C4-2B (cell line): ENCODE data around the gene AGO4.

Source experiments
- H3K27ac ChIP-seq: fragments of 450-650 bp; 2 replicates; pipeline ENCODE4 v1.5.1; 2017
- ZFX ChIP-seq: fragments of 450-650 bp; IDR thresholded peaks from 2 replicates; pipeline ENCODE4 v1.6.1; 2017
- TF ChIP-seq, protein P1 (sequence below): fragments of 450-650 bp; conservative IDR thresholded peaks from 2 replicates; pipeline ENCODE4 v1.5.1; 2017; ENCODE audit warnings: mild to moderate bottlenecking

AGO4 gene

DNA sequence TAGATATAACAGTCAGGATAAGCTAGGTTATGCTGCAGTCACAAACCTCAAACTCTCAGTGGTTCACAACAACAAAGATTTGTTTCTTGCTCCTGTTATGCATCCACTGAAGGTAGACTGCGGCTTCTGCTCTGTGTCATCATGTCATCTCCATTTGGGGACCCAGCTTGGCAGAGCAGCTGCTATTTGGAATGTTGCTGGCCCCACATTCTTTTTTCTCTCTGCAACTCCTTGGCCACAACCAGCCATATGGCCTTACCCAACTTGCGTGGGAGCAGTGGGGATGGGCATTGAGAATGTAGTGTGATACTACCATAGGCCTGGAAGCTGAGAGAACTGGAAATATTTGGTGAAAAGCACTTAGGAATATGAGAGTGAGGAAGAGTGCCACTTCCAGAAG is 26.4 kb downstream of the AGO4 start:
- H3K27ac ChIP-seq, result no peak overlapping the region
- TF ChIP-seq, protein P1, sequence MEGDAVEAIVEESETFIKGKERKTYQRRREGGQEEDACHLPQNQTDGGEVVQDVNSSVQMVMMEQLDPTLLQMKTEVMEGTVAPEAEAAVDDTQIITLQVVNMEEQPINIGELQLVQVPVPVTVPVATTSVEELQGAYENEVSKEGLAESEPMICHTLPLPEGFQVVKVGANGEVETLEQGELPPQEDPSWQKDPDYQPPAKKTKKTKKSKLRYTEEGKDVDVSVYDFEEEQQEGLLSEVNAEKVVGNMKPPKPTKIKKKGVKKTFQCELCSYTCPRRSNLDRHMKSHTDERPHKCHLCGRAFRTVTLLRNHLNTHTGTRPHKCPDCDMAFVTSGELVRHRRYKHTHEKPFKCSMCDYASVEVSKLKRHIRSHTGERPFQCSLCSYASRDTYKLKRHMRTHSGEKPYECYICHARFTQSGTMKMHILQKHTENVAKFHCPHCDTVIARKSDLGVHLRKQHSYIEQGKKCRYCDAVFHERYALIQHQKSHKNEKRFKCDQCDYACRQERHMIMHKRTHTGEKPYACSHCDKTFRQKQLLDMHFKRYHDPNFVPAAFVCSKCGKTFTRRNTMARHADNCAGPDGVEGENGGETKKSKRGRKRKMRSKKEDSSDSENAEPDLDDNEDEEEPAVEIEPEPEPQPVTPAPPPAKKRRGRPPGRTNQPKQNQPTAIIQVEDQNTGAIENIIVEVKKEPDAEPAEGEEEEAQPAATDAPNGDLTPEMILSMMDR, result no peak
- TF ChIP-seq ZFX, result no peak

DNA sequence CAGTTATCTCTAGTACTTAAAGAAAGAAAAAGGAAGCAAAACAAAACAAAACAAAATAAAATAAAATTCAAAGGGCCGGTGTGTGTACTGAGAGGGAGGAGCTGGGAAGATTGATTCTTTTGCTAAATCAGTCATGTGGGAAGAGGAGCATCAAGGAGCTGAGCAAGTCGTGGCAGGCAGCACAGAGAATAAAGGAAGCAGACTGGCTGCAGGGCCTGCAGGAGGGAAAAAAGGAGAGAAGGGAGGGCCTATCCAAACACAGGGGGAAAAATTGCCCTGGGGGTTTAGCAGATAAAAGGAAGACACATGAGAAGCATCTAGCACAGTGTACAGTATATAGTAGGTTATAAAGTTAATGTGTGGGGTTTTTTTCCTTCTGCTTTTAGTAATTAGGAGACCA is 27.6 kb downstream of the AGO4 start:
- no peak for TF ChIP-seq ZFX
- TF ChIP-seq, protein P1, result no peak
- no peak overlapping the region for H3K27ac ChIP-seq

DNA sequence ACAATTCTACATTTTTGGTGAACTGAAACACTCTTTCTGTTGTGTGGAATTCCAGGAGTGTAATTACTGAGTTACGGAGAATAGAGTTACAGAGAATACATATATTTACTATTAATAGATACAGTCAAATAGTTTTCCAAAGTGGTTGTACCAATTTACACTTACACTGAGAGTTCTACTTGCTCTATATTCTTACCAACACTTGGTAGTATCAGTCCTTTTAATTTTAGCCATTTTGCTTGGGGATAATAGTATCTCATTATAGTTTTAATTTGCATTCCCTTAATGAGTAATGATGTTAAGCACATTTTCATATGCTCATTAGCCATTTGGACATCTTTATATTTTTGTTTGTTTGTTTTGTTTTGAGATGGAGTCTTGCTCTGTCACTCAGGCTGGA is 28.9 kb downstream of the AGO4 start:
- H3K27ac ChIP-seq, result no peak overlapping the region
- TF ChIP-seq, protein P1, result no peak
- no peak for TF ChIP-seq ZFX

DNA sequence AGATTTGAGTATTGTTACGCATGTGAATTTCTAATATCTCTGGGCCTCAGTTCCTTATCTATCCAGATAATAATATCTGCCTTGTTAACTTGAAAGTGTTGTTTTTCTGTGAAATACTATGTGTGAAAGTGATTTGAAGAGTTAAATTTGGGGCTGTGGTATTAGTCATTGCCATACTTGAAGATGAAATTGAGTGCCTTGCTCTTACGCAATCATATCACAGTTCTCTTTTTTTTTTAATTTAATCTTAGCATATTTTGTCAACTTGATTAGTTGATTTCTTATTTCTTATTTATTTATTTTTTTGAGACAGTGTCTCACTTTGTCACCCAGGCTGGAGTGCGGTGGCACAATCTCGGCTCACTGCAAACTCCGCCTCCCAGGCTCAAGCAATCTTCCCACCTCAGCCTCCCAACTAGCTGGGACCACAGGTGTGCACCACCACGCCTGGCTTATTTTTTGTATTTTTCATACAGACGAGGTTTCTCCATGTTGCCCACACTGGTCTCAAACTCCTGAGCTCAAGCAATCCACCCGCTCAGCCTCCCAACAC is 31.0 kb downstream of the AGO4 start:
- no peak for TF ChIP-seq ZFX
- TF ChIP-seq, protein P1, result no peak
- H3K27ac ChIP-seq, result no peak overlapping the region

DNA sequence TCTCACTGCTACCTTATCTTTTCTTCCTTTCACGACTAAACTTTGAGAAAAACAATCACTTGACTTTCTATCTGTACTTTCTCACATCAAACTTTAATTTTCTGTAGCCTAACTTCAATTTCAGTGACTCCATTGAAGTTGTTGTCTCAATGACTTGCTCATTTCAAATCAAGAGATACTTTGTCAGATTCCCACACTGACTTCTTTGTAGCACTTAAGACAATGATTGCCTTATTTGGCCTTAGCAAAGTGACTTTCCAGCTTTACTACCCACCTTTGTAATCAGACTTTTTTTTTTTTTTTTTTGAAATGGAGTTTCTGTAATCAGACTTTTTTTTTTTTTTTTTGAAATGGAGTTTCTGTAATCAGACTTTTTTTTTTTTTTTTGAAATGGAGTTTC is 37.0 kb downstream of the AGO4 start:
- no peak overlapping the region for H3K27ac ChIP-seq
- no peak for TF ChIP-seq ZFX
- TF ChIP-seq, protein P1, result no peak

DNA sequence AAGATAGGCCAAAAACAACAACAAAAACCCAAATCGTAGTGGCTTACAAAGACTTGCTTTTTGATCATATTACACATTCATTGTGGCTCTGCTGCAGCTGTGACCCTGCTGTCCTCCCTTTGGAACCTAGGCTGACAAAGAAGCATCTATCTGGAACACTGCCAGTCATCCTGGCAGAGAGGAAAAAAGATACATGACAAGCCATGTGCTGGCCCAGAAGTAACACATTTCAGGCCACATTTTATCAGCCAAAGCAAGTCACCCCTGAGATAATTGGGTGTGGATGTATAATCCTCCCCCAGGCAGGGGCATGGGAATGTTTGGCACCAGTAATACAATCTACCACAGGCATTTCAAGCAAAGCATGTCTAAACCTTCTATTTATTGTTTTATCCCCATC is 38.0 kb downstream of the AGO4 start:
- no peak overlapping the region for H3K27ac ChIP-seq
- TF ChIP-seq, protein P1, result no peak
- TF ChIP-seq ZFX, result no peak

DNA sequence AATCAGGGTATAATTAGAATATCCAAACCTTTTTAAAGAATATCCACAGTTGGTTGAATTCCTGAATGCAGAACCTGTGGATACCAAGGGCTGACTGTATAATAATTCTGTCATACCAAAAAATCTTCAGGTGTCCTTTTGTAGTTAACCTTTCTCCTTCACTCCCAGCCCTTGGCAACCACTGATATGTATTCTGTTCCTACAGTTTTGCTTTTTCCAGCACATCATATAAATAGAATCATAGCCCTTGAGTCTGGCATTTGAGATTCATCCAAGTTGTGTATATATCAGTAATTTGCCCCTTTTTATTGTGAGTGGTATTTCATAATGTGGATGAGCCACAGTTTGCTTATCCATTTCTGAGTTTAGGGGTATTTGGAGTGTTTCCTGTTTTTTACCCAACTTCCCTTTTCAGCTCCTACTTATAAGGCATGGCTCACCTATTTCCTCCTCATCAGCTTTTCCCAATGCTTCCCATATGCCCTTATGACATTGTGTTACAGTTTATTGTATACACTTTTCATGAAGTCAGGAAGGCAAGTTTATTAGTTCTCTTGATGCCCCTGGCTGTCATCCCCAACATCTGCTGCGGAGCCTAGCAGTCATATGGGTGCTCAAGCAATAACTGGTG is 40.2 kb downstream of the AGO4 start:
- no peak for TF ChIP-seq ZFX
- TF ChIP-seq, protein P1, result no peak
- no peak overlapping the region for H3K27ac ChIP-seq
